GM21619 (cell line): ENCODE data around the gene FGFR4.

Experiments used
- ATAC-seq: cut with Tn5 transposase; IDR thresholded peaks from one replicate; pipeline ENCODE4 v1.9.1; 2021; ENCODE audit not compliant: unreplicated experiment

FGFR4 gene

GRCh38 chr5:177084175-177084574 lies 2.5 kb upstream of the FGFR4 start:
- ATAC-seq, result no peak

- no peak for ATAC-seq
These were observed 596 bp upstream of the FGFR4 start for GRCh38 chr5:177085985-177086653.

- no peak for ATAC-seq
These were observed 787 bp downstream of the FGFR4 start for GRCh38 chr5:177087398-177088005.

- ATAC-seq, result no peak
These were observed 2.4 kb downstream of the FGFR4 start for GRCh38 chr5:177089127-177089526.

GRCh38 chr5:177089825-177090641 lies 3.3 kb downstream of the FGFR4 start:
- no peak for ATAC-seq

- no peak for ATAC-seq
These were observed 4.1 kb downstream of the FGFR4 start for GRCh38 chr5:177090813-177091212.

GRCh38 chr5:177091232-177091631 lies 4.5 kb downstream of the FGFR4 start:
- no peak for ATAC-seq

GRCh38 chr5:177092178-177093081 lies 5.7 kb downstream of the FGFR4 start:
- ATAC-seq, result no peak

GRCh38 chr5:177093082-177093712 lies 6.5 kb downstream of the FGFR4 start:
- no peak for ATAC-seq

GRCh38 chr5:177093803-177094202 lies 7.1 kb downstream of the FGFR4 start:
- ATAC-seq, result no peak

GRCh38 chr5:177094224-177095087 lies 7.7 kb downstream of the FGFR4 start:
- no peak for ATAC-seq

- no peak for ATAC-seq
These were observed 8.5 kb downstream of the FGFR4 start for GRCh38 chr5:177095088-177095669.

- no peak for ATAC-seq
These were observed 9.7 kb downstream of the FGFR4 start for GRCh38 chr5:177096162-177097015.

- ATAC-seq, result no peak
These were observed 10.6 kb downstream of the FGFR4 start for GRCh38 chr5:177097016-177097985.

GRCh38 chr5:177098120-177098469 lies 11.4 kb downstream of the FGFR4 start:
- ATAC-seq, result no peak

- ATAC-seq, result no peak
These were observed 11.9 kb downstream of the FGFR4 start for GRCh38 chr5:177098470-177099141.
